ENCODE results near the gene SOX6. TPM values are rescaled to one million over a fixed set of nuclear protein-coding genes. Genes with fewer than 3 reads are reported as not detected.

SOX6 gene
- total RNA-seq, 1 experiment from 2014 or later = not detected

GRCh38 chr11:16098526-16099205 lies 257.7 kb downstream of the SOX6 start:
- Mint-ChIP-seq H3K9me3 (peaks cover 3 to 9% of the 10 kb centered on the region in 2 experiments; a peak in 3 of 5 replicates), H3K27ac (no peak overlapping the region), H3K36me3 (ENCODE audit: insufficient read depth in 1 of 3, low read depth in 3 of 3) (peaks cover 0 to 6% (median 0%) of the 10 kb centered on the region in 3 experiments; a peak in 1 of 7 replicates), H3K27me3 (ENCODE audit: low read depth) (no peaks in the 10 kb centered on the region; the same call in 1 of the 2 replicates), H3K4me3 (no peak overlapping the region), H3K4me1 (peaks cover 3 to 6% of the 10 kb centered on the region in 2 experiments; a peak in 3 of 4 replicates)
- no CpG with 5 or more reads among the region's 3 CpGs for WGBS (ENCODE audit: extremely low coverage, insufficient read length, low lambda C conversion rate)
- Histone ChIP-seq H3K9me3 (ENCODE audit: control insufficient read depth, low read depth, low read length) (no peaks in the 10 kb centered on the region), H3K23ac (ENCODE audit: insufficient read length, low read depth, low read length) (no peak overlapping the region), H2AFZ (ENCODE audit: low read length) (no peak overlapping the region), H2BK120ac (ENCODE audit: low read depth, low read length, poor library complexity, severe bottlenecking) (no peak overlapping the region), H3K9ac (ENCODE audit: extremely low read depth, insufficient read length, low read length) (no peak overlapping the region), H3K27me3 (ENCODE audit: insufficient read depth, low read length) (no peaks in the 10 kb centered on the region), H3K4me2 (ENCODE audit: insufficient read depth, insufficient read length, low read length) (no peak overlapping the region), H3K79me1 (ENCODE audit: insufficient read depth, low read depth, low read length, poor library complexity, severe bottlenecking) (no peaks in the 10 kb centered on the region), H4K91ac (ENCODE audit: insufficient read length, low read depth, low read length) (no peak overlapping the region), H2BK20ac (ENCODE audit: low read depth, low read length, poor library complexity, severe bottlenecking) (no peak overlapping the region), H3K4ac (ENCODE audit: low read depth, low read length) (no peak overlapping the region), H2AK5ac (ENCODE audit: insufficient read length, low read length) (no peak overlapping the region), H3K14ac (ENCODE audit: insufficient read depth, low read length) (no peak overlapping the region), H3K18ac (ENCODE audit: insufficient read length, low read depth, low read length) (no peak overlapping the region), H2BK12ac (ENCODE audit: insufficient read length, low read depth, low read length) (no peak overlapping the region), H2BK15ac (ENCODE audit: low read depth, low read length) (no peak overlapping the region), H3K4me1 (ENCODE audit: insufficient read depth, low read length) (no peaks in the 10 kb centered on the region), H3K56ac (ENCODE audit: insufficient read length, low read depth, low read length) (no peak overlapping the region), H4K20me1 (ENCODE audit: control insufficient read depth, insufficient read depth, insufficient read length) (no peaks in the 10 kb centered on the region), H2BK5ac (ENCODE audit: insufficient read length, low read length) (no peak overlapping the region), H3T11ph (ENCODE audit: low read length) (no peak overlapping the region), H3K23me2 (ENCODE audit: insufficient read length, low read depth, low read length, poor library complexity, severe bottlenecking) (no peaks in the 10 kb centered on the region), H3K27ac (ENCODE audit: insufficient read length, low read depth, low read length) (no peak overlapping the region), H3K79me2 (ENCODE audit: insufficient read depth, low read length) (no peaks in the 10 kb centered on the region), H4K8ac (replicated peaks; ENCODE audit: insufficient read length, low read depth, low read length) (no peak overlapping the region), H4K5ac (ENCODE audit: insufficient read length, low read depth, low read length) (no peak overlapping the region)
- no peak for DNase-seq
- no peak for TF ChIP-seq CTCF (conservative IDR thresholded peaks at IDR 0.05)
